IPS-15b (cell line): Measurements from ENCODE around the gene DLGAP1.
"Not testable (repeated sequence)": the region's sequence is repeated elsewhere in the genome, so short reads cannot be mapped to it uniquely, and the experiment has no call there.

Experiments
- H3K27me3 ChIP-seq: one replicate; pipeline ENCODE4 v1.6.1; 2013; ENCODE audit warnings: low read length; ENCODE audit not compliant: control insufficient read depth, insufficient read depth
- H3K36me3 ChIP-seq: one replicate; pipeline ENCODE4 v1.6.1; 2013; ENCODE audit warnings: low read length; ENCODE audit not compliant: control insufficient read depth, insufficient read depth
- H3K4me1 ChIP-seq: one replicate; pipeline ENCODE4 v1.6.1; 2013; ENCODE audit warnings: mild to moderate bottlenecking, low read length; ENCODE audit not compliant: control insufficient read depth, insufficient read depth
- H3K4me3 ChIP-seq: one replicate; pipeline ENCODE4 v1.5.1; 2013; ENCODE audit warnings: low read depth, low read length
- H3K9ac ChIP-seq: one replicate; pipeline ENCODE4 v1.6.1; 2013; ENCODE audit warnings: low read depth, mild to moderate bottlenecking, low read length
- H3K9me3 ChIP-seq: one replicate; pipeline ENCODE4 v1.6.1; 2013; ENCODE audit warnings: mild to moderate bottlenecking, low read length; ENCODE audit not compliant: control insufficient read depth, insufficient read depth

The DLGAP1 gene

DNA sequence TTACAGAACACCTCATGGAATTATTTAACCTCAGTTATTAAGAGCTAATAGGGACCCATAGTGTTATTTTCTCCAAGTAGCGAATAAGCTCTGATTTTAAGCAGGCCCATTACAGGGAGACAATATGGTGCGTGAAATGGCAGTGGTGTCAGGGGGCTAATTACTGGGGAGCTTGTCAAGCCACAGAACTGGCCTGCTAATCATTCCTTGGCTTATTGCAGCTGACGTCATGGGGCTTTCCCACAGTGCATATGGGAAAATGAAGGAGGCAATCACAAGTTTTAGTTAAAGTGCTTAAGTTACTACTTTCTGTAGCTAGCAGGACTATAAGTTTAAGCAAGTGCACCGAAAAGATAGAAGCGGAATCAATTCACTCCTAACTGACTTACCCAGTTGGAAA is 742.6 kb downstream of the DLGAP1 start:
- Histone ChIP-seq H3K4me1 (no peaks in the 10 kb centered on the region), H3K27me3 (no peaks in the 10 kb centered on the region), H3K9ac (no peak overlapping the region), H3K9me3 (no peaks in the 10 kb centered on the region), H3K4me3 (no peak overlapping the region), H3K36me3 (no peaks in the 10 kb centered on the region)

DNA sequence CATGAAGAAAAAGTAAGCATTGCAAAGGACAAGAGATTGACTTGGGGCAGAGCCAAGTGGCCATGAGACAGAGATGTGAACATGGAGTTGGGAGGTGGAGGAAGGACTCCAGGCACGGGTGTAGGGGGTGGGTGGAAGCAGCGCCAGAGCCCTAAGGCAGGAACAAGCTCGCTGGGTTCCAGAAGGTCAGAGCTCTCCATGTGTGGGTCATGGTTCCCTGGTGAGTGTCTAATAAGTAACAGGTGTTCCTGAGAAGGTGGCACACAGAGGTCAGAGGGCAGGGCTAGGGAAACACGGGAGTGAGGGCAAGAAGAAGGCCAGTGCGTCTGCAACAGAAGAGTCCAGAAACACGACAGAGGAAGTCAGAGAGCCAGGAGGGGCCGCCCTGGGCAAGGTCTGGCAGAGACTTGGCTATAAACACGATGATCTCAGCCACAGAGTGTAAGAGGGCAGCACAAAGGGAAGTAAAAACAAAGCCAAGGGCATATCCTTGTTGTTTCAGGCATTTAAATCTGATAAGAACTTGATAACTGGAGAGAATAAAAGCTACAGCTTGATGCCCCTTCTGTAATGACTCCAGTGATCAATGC is 744.3 kb downstream of the DLGAP1 start:
- no peak overlapping the region for H3K4me3 ChIP-seq
- no peaks in the 10 kb centered on the region for H3K4me1 ChIP-seq
- H3K36me3 ChIP-seq, result no peaks in the 10 kb centered on the region
- no peaks in the 10 kb centered on the region for H3K9me3 ChIP-seq
- H3K27me3 ChIP-seq, result no peaks in the 10 kb centered on the region
- no peak overlapping the region for H3K9ac ChIP-seq

DNA sequence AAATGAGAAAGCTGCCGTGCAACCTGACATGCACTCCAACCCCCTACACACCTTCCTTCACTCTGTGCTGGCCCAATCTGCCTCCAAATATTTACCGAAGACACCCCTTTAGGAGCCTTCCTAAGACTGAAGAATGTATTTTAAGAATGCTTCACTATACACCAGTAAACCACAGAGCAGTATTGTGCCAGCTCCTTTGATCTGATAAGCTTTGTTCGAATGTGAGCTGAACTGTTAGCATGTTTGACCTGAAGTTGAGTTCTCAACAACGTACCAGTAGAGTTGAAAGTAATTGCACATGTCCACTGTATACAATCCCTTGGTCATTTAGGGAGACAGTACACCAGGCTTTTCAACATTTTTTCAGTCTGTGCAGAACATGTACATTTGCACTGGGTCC is 745.9 kb downstream of the DLGAP1 start:
- no peak overlapping the region for H3K4me3 ChIP-seq
- no peaks in the 10 kb centered on the region for H3K27me3 ChIP-seq
- no peaks in the 10 kb centered on the region for H3K9me3 ChIP-seq
- H3K36me3 ChIP-seq, result no peaks in the 10 kb centered on the region
- no peak overlapping the region for H3K9ac ChIP-seq
- H3K4me1 ChIP-seq, result no peaks in the 10 kb centered on the region

DNA sequence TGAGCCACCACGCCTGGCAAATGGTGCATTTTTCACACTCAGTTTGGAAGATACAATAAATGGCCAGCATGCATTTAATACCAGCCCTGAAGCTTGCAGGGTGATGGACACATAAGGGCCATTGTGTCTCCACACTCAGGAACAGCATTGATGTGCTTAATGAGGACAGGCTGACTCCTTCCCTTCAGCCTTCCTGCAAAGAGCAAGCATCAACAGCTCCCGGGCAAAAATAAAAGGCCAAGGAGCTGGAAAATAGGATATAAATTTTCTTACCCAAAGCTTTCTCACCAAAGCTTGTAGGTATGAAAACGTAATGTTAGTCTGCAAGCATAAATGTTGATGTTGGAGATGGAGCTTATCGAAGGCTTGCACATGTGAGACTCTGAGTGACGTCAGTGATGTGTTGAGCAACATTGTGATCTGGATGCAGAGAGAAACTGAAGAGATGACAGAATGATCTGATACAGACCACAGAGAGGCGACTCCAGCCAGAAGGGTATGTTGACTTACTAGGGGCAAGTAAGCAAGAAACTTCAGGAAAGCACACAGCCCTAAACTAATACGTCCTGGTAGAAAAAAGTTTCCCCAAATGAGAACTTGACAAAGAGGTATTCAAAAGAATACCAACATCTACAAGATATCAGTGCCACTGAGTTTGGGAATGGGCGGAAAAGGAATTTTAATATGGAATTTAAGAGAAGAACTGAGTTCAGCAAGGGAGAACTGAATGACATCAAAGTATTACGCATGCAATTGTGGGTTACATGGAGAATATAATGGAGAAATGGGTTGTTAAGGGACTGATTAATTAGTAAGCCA is 748.6 kb downstream of the DLGAP1 start:
- H3K9me3 ChIP-seq, result no peaks in the 10 kb centered on the region
- no peak overlapping the region for H3K4me3 ChIP-seq
- H3K4me1 ChIP-seq, result no peaks in the 10 kb centered on the region
- H3K36me3 ChIP-seq, result no peaks in the 10 kb centered on the region
- H3K27me3 ChIP-seq, result no peaks in the 10 kb centered on the region
- H3K9ac ChIP-seq, result no peak overlapping the region

DNA sequence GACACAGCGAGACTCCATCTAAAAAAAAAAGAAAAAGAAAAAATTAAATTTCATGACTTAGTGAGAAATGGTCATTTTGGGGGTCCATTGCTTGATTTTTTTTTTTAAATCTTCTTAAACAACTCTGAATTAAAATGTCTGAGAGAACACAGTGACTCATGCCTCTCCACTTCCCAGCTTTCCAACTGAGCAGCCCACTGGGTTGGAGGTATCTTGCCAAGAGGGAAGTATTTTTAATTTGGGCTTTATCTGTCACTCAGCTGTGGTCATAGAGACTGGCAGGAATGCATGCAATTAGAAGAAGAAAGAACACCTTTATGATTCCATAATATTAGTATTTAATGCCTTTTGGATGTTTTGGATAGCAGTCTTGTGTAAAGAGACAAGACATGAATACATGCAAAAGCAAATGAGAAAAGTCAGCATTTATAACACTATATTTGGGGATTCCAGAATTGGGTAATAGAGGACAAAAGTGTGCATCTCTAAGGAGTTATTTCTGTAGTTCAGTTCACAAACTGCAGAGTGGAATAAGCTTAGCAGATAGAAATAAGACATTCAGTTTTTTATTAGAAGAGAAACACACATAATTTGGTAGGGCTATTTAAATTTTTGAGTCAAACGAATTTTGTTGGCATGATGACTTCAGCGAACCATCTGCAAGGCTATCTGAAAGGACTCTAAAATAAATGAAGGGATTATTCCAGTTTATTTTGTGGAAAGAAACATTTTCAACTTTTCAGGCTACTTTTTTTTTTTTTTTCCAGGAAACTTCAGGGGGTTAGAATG is 750.4 kb downstream of the DLGAP1 start:
- Histone ChIP-seq H3K27me3 (no peaks in the 10 kb centered on the region), H3K9ac (no peak overlapping the region), H3K4me3 (no peak overlapping the region), H3K4me1 (no peaks in the 10 kb centered on the region), H3K9me3 (no peaks in the 10 kb centered on the region), H3K36me3 (no peaks in the 10 kb centered on the region)

DNA sequence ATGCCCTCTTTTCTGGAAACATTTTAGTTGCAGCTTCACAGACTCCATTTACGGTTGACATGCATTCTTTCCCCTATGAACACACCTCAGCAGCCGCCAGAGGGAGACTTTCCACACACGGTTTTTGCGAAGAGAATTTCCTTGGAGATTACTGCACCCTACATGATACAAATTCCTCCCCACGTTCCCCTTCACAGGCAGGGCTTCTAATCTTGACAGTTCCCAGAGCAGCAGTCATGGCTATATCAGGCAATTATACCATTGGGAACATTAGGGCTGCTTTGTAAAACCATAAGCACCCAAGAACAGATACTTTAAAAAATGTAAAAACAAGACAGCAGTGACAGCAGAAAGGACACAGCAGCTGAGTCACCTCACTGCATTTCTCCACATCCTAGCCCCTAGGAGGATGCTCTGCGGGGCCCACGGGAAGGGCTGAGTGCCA is 751.4 kb downstream of the DLGAP1 start:
- H3K4me3 ChIP-seq, result no peak overlapping the region
- H3K4me1 ChIP-seq, result no peaks in the 10 kb centered on the region
- H3K36me3 ChIP-seq, result no peaks in the 10 kb centered on the region
- no peaks in the 10 kb centered on the region for H3K27me3 ChIP-seq
- no peak overlapping the region for H3K9ac ChIP-seq
- H3K9me3 ChIP-seq, result no peaks in the 10 kb centered on the region

DNA sequence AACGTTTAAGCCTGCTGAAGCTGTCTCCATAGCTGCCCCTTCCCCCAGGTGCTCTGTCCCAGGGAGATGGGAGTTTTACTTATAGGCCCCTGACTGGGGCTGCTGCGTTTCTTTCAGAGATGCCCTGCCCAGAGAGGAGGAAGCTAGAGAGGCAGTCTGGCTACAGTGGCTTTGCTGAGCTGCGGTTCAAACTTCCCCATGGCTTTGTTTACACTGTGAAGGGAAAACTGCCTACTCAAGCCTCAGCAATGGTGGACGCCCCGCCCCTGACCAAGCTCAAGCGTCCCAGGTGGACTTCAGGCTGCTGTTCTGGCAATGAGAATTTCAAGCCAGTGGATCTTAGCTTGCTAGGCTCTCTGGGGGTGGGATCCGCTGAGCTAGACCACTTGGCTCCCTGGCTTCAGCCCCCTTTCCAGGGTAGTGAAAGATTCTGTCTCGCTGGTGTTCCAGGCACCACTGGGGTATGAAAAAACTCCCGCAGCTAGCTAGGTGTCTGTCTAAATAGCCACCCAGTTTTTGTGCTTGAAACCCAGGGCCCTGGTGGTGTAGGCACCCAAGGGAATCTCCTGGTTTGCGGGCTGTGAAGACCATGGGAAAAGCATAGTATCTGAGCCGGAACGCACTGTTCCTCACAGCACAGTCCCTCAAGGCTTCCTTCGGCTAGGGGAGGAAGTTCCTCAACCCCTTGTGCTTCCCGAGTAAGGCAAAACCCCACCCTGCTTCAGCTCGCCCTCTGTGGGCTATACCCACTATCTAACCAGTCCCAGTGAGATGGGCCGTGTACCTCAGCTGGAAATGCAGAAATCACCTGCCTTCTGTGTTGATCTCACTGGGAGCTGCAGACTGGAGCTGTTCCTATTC is 755.2 kb downstream of the DLGAP1 start:
- not testable (repeated sequence) for H3K36me3 ChIP-seq, H3K9me3 ChIP-seq, H3K27me3 ChIP-seq, H3K4me3 ChIP-seq, H3K4me1 ChIP-seq, H3K9ac ChIP-seq

DNA sequence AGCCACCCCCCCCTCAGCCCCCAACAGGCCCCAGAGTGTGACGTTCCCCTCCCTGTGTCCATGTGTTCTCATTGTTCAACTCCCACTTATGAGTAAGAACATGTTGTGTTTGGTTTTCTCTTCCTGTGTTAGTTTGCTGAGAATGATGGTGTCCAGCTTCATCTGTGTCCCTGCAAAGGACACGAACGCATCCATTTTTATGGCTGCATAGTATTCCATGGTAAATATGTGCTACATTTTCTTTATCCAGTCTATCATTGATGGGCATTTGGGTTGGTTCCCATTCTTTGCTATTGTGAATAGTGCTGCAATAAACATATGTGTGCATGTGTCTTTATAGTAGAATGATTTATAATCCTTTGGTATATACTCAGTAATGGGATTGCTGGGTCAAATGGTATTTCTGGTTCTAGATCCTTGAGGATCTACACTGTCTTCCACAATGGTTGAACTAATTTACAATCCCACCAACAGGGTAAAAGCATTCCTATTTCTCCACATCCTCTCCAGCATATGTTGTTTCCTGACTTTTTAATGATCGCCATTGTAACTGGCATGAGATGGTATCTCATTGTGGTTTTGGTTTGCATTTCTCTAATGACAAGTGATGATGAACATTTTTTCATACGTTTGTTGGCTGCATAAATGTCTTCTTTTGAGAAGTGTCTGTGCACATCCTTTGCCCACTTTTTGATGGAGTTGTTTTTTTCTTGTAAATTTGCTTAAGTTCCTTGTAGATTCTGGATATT is 760.9 kb downstream of the DLGAP1 start:
- not testable (repeated sequence) for H3K4me3 ChIP-seq, H3K4me1 ChIP-seq, H3K9ac ChIP-seq, H3K9me3 ChIP-seq, H3K27me3 ChIP-seq, H3K36me3 ChIP-seq

DNA sequence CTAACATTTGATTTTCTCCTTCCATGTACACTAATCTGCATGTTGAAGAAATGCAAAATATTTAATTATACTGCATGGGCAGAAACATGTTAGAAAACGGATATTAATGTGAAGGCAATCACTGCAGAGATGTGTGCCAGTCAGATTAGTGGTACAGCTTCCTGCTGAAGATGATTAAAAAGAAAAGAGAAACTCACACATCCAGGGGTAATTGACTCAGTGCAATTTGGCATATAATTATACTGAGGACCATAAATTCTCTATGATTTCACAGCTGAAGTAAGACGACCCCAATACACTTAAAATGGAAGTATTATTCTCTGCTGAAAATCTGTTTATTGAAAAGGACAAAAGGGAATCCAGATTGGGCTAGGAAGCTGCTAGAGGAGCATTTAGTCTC is 761.7 kb downstream of the DLGAP1 start:
- Histone ChIP-seq H3K9ac (no peak overlapping the region), H3K4me1 (peaks cover 5% of the 10 kb centered on the region), H3K9me3 (no peaks in the 10 kb centered on the region), H3K4me3 (no peak overlapping the region), H3K36me3 (no peaks in the 10 kb centered on the region), H3K27me3 (no peaks in the 10 kb centered on the region)

DNA sequence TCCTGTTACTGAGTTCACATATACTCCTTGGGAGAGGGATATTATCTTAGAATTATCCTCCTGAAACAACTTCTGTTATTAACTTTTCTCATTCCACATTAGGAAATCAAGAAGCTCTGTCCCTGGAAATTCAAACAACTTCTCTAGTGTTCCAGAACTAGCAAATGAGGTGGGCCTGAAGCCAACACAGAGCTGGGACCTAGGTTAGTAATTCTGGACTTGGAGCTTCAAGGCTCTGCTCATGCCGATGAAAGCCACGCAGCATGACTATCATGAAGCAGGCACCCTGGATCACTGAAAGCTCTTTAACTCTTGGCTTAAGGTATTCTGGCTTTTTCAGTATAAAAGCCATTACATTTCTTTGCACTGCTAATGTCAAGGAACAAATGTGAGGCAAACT is 762.4 kb downstream of the DLGAP1 start:
- Histone ChIP-seq H3K4me3 (no peak overlapping the region), H3K36me3 (no peaks in the 10 kb centered on the region), H3K27me3 (no peaks in the 10 kb centered on the region), H3K4me1 (peaks cover 5% of the 10 kb centered on the region), H3K9me3 (no peaks in the 10 kb centered on the region), H3K9ac (no peak overlapping the region)

DNA sequence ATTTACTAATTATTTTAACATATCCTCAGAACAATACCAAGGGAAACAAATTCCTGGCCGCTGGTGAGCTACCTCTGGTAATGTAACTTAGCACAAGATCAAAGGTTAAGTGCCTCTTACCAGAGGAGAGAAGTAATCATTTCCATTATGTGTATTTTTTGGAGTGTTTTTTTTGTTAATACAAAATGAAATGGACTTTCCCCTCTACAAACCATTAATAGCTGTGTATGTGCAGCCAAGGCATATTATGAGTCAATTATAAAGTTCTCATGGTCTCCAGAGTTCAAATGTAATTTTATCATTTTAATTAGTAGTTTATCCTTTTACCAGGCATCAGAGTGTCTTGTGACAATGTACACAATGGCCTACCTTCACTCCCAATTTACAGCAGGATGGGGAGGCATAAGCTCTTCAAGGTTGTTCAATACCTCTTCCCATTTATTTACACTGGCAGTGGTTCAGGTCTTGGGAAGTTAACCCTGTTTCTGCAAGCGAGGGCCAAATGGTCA is 762.9 kb downstream of the DLGAP1 start:
- H3K36me3 ChIP-seq, result no peaks in the 10 kb centered on the region
- no peak overlapping the region for H3K9ac ChIP-seq
- no peak overlapping the region for H3K4me3 ChIP-seq
- H3K27me3 ChIP-seq, result no peaks in the 10 kb centered on the region
- no peaks in the 10 kb centered on the region for H3K9me3 ChIP-seq
- H3K4me1 ChIP-seq, result peaks cover 5% of the 10 kb centered on the region
